HG02759 (cell line): ENCODE measurements around the gene SLC12A1.
A peak's percentile ranks its signal among the peaks of the same experiment; 100 is the strongest.
"Not testable (repeated sequence)": the region's sequence is repeated elsewhere in the genome, so short reads cannot be mapped to it uniquely, and the experiment has no call there.

ENCODE experiments used
- ATAC-seq: cut with Tn5 transposase; IDR thresholded peaks from one replicate; pipeline ENCODE4 v1.9.1; 2021; ENCODE audit warnings: mild to moderate bottlenecking, moderate library complexity; ENCODE audit not compliant: unreplicated experiment

SLC12A1 gene

DNA sequence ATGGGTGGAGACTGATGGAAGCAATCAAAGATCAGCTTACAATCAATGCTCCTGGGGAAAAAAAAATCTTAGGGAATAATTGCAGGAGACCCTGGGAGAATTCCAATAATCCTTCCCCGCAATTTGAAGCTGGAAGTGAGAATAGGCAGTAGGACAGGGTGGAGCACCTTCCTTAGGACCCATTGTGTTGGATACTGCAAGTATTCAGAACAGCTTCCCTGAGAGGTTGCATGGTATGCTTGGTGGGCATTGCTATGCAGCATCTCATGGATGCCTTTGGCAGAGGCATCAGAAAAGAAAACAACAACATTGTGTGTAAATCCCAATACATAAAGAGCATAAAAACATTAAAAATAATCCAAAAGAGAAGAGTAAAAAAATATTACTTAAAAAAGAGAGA is 100.5 kb downstream of the SLC12A1 start:
- ATAC-seq, result no peak

DNA sequence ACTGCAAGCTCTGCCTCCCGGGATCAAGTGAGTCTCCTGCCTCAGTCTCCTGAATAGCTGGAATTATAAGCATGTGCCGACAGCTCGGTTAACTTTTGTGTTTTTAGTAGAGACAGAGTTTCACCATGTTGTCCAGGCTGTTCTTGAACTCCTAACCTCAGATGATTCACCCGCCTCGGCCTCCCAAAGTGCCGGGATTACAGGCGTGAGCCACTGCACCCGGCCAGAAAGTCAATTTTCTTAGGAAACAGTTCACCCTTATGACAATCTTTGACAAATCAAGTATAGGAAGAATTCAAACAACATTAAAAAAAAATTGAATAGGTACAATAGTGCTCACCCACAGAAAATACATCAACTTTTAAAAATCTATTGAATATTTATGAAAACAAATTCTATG is 101.5 kb downstream of the SLC12A1 start:
- no peak for ATAC-seq

DNA sequence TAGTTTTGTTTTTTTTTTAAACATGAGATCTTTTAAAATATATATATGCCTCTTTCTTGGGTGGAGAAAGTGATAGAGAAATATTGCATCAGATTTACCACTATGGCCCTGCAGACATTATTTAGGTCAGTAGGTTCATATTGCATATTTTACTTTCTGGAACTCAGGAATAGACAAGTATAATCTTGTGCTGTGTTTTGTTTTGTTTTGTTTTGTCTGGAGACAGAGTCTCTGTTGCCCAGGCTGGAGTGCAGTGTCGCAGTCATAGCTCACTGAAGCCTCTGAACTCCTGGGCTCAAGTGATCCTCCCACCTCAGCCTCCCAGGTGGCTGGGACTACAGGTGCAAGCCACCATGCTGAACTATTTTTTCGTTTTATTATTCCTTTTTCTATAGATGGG is 103.6 kb downstream of the SLC12A1 start:
- no peak for ATAC-seq

DNA sequence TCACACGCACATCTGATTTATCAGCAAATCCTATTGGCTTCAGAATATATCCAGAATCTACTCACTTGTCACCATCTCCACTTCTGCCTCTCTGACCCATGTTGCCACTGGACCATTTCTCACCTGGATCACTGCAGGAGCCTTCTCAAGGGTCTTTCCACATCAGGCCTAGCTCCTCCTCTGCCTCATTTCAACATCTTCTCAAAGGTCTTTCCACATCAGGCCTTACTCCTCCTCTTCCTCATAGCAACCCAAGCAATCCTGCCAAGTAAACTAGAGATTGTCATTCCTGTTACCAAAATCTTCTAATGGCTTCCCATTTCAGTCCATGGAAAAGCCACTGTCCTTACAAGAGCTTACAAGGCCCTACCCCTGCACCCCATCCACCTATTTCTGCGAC is 107.1 kb downstream of the SLC12A1 start:
- no peak for ATAC-seq

DNA sequence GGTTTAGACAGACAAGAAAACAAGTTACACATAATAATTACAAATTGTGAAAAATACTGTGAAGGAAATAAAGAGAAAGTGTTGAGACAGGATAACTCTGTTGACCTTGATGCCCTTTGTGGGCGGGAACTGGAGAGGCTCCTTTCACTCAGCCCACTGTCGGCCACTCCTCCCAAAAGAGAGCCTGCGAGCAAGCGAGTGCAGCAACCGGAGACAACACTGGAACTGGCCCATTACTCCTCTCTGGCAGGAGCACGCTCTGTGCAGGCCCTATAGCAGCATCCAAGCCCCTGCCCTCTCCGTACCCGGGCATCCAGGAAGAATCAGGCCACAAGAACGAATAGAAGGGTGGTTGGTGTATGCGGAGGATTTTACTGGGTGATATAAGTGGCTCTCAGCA is 108.9 kb downstream of the SLC12A1 start:
- no peak for ATAC-seq

DNA sequence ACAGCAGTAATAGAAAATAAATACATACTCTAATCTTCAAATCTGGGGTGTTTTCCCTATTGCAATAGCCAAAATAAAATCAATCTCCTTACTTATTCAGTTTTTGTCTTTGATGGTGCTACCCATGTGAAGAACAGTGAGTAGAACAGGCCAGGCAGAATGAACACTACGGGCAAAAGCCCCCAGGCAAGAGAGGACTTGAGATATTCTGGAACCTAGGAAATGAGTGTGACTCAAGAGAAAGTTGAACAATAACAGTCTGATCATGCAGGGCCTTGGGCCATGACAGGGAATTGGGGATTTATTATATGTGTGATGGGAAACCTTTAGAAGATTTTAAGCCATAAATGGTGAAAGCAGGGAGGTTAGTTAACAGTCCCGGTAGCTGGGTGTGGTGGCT is 111.1 kb downstream of the SLC12A1 start:
- no peak for ATAC-seq

DNA sequence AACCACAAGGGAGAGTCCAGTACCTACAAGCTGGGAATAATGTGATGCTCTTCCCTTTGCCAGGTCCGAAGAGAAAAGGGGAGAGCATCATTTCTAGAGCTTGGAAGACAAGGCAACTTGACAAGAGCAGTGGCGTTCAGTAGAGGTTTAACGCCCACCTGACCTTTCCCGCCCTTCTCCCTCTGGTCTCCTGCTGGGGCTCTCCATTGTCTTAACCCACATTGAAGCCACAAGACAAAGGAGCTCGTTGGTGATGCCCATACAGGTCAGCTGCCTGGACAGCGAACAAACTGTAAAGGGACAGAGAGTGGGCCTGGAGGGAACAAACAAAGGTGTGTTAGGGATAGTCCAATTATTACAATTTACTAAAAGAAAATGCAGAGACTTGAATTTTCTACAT is 112.0 kb downstream of the SLC12A1 start:
- ATAC-seq, result no peak

DNA sequence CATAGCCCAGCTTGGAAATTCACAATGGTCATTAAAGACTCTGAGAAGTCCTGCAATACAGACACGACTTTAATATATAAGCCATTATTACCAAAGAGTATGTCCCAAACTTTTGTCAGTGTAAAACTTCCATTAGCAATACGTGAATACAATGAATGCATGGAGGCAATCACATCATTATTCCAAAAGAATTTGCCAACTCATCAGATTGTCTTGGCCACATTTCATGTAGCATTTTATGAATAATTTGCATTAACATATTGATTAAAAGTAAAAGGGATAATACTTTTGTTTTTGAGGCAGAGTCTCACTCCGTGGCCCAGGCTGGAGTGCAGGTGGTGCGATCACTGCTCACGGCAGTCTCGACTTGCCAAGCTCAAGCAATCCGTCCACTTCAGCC is 117.2 kb downstream of the SLC12A1 start:
- no peak for ATAC-seq

DNA sequence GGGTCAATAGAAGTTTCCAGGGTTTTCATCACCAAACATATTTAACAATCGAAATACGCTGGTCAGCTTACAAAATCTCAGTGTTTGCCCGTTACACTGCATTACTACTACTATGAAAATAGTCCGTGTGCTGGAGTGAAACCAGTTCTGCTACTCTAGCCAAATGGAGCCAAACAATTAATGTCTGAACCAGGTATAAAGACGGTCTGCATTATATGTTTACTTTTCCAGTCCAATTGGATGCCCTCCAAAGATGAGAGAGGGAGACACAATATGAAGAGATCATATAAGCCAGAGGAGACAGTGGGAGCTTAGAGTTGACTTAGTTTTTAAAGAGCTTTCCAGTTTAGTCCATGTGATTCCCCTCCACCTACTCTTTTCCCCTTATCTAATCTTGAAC is 118.8 kb downstream of the SLC12A1 start:
- ATAC-seq, result no peak

DNA sequence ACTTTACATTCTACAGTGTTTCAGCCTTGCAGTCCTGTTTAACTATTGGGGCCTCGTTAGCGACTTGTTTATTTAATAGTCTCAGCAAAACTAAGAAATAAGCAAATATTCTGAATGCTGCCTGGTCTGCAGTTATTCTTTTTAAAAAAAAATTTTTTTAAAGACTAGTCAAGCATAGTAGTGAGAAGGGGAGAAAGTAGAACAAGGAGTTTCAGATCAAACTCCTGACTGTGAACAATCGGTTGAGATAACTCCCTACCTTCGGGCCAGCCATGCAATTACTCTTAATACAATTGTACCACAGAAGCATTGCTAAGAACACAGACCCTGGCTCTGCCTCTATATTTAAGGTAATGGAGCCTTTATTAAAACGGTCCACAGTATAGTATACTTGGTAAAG is 119.3 kb downstream of the SLC12A1 start:
- no peak for ATAC-seq

DNA sequence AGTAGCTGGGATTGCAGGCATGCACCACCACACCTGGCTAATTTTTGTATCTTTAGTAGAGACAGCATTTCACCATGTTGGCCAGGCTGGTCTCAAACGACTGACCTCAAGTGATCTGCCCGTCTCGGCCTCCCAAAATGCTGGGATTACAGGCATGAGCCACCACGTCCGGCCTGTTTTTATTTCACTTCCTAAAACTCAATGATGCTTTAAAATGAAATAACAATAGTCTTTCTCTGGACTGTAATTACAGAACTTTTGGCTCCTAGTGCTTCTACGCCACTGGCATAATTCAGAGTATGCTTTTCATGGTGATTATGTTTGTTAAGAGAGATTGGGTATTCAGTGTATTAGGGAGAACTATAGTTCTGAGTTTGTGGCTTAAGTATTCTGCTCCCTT is 120.1 kb downstream of the SLC12A1 start:
- not testable (repeated sequence) for ATAC-seq

DNA sequence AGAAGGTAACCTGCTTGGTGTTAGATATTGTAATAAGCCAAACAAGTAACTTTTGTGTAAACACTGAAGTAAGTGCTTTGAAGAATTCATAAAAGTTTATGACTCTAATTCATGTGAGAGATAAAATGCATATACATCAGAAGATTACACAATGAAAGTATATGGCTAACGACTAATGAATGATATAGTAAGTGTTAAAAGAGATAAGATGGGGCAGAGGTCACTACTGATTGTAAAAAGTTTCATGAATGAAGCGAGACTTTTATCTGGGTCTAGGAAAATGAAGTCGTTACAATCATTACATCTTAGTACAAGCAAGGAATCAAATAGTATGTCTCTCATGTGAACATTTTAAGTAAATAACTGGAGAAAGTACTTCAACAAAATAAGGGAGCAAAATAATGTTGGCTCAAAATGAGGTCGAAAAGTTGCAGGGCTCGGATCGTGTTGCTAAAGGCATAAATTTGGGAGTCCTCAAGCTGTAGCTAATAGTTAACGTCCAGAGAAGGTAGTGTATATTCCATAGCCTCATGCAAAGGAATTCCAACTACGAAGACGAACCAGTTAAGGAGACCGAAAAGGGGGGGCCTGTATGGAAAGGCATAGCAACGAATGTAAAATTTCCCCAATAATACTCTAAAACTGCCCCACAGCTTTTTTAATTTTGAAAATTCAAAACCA is 124.1 kb downstream of the SLC12A1 start:
- no peak for ATAC-seq

DNA sequence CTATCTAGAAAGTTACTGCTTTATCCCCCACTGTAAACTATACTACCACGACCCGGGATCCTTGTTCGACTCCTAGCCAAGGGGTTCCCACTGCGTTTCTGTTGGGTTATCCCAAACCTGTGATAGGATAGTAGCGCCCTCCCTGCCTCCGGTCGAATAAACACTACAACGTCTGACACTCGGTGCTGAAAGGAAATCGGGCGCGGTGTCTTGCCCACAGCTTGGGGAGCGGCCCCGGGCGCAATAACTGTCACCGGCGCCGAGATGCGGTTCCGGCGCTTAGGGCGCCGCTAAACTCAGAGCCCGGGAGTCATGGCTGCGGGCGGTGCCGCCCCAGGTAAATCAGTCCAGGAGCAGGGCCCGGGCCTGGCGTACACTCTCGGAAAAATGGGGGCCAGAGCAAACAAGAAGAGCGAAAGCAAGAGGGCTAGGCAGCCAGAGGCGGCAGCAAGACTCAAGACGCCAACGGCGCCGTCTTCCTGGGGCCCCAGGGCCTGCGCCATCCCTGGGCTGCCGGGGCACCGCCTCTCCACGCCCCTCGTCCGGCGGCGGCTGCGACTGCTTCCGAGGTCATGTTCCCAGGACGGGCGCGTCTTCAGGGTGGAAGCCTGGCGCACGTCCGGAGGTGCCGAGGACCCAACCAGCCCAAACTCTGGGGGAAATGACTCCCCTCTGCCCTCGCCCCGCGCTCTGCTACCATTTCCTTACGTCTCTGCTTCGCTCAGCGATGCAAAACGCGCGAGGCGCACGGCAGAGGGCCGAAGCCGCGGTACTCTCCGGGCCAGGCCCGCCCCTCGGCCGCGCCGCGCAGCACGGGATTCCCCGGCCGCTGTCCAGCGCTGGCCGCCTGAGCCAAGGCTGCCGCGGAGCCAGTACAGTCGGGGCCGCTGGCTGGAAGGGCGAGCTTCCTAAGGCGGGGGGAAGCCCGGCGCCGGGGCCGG is 125.0 kb downstream of the SLC12A1 start, which contains the start of gene DUT:
DUT (plus strand) TSS at position 575 of the 941 bp plus-strand sequence; CDS start at position 662, 87 bp downstream.
- peak; percentile 86 for ATAC-seq

DNA sequence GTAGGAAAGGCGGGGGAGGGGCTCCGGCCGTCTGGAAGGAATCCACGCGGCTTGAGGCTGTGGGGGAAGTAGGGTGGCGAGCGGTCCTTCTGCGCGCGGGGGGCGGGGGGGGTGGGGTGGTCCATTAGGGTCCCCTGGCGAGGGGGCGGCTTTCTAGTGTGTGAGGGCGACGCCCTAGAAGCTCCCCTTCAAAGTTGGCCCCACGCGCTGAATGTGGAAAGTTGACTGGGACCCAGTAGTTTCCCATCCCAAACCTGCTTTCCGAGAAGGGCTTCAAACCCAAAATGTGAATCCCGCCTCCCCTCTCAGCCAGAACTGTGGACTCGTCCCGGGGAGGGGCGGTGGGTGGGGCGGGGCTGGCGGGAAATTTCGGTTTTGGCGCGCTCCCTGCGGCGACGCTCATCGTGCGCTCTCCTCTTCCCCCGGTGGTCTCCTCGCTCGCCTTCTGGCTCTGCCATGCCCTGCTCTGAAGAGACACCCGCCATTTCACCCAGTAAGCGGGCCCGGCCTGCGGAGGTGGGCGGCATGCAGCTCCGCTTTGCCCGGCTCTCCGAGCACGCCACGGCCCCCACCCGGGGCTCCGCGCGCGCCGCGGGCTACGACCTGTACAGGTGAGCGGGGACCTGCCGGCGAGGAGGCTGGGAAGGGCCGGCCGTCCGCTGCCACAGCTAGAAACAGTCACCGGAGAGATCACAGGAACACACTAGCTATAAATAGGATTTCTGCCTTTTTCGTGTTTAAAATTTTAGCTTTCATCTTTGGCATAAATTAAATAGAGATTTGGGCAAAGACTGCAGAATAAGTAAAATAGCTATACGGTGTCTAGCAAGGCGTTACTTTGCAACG is 125.9 kb downstream of the SLC12A1 start:
- peak; percentile 53 for ATAC-seq

DNA sequence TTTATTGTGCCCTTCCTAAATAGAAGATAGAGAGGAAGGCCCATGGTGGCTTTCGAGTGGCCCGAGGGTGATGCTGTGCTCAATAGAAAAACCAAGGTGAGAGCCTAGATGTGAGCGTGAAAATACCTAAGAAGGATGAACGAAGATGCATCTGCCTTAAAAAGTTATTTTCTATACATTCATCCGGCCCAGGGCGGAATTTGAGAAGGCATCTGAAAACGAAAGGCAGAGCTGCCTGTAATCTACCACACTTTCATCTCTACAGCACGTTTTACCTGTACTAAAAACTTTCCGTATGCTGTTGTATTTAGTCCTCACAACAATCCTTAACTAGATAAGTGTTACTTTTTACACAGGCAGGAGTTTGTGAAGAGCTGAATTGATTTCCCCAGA is 126.5 kb downstream of the SLC12A1 start:
- no peak for ATAC-seq

DNA sequence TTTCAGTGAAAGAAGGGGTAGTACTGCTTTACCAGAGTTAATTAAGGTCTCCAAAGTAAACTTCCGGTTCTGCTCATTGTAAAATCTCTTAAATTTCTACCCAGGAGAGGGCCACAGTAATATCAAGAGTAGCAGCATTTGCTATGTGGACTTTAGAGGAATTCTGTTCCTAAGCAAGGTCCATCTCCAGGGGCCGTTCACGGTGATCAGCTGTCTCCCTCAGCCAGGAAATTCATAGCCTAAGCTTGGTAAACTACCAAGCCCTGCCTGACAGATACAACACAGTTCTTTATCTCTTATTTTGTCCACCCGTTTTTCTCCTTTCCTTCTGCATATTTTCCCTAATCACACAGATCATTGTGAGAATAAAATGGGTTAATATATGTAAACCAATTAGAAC is 127.4 kb downstream of the SLC12A1 start:
- ATAC-seq, result no peak

DNA sequence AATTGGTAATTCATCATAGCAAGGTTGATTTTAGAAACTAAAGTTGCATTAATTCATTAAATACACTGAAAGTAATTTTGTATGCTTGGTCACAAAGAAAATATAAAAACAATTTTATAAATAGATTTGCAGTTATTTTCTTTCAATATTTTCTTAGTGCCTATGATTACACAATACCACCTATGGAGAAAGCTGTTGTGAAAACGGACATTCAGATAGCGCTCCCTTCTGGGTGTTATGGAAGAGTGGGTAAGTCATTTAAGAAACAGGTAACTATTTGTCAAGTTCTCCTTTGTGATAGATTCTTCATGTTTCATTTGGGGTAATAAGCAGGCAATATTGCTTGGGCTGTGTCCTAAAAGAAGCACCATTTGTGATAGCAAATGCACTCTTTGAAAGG is 128.2 kb downstream of the SLC12A1 start:
- ATAC-seq, result no peak

DNA sequence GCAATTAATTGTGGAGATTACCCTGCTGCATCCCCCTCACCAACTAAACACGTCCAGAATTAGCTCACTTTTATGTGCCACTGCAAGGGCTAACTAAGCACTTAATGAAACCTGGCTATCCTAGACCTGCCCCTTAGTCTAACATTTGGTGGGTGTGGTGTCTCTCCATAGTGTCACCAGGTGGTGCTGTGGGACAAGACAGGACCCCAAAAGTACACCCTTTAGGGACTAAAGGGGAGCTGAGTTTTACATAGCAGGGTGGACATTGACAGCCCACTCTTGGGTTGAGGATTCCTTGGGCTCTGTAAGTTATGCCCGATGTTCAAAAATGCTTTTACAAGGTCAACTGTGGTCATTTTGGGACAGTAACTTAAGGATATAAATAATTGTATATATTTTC is 130.8 kb downstream of the SLC12A1 start:
- peak; percentile 32 for ATAC-seq

DNA sequence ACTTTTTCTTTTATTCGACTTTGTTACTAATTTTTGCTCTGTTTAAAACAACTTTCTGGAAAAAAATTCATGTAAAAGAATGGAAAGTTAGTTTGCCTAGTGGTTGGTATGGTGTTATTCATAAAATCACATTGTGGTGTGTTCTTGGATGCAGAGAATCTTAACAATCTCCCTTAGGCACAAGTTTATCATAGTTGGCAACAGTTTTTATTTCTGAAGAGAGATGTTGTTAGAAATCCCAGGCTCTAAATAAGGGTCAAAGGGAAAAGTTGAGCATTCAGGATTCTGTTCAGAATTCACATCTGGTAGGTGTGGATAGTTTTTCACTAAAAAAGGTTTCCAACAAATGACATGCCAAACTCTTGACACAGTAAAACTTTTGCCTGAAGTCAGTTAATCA is 131.5 kb downstream of the SLC12A1 start:
- no peak for ATAC-seq

DNA sequence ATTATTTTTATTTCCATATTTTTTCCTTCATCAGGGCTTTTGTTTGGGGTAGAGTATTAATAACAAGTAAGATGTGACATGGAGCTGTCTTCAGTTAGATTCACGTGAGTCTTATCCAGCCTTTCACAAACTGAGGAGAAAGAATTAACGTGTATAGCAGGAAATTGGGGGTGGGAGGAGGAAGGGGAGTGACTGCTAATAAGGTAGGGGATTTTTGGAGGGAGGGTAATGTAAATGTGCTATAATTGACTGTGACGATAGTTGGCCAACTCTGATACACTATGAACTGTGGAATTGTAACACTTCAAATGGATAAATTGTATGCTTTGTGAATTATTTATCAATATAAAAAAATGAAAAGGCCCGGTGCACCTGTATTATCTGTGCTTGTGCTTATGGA is 134.0 kb downstream of the SLC12A1 start:
- ATAC-seq, result no peak

DNA sequence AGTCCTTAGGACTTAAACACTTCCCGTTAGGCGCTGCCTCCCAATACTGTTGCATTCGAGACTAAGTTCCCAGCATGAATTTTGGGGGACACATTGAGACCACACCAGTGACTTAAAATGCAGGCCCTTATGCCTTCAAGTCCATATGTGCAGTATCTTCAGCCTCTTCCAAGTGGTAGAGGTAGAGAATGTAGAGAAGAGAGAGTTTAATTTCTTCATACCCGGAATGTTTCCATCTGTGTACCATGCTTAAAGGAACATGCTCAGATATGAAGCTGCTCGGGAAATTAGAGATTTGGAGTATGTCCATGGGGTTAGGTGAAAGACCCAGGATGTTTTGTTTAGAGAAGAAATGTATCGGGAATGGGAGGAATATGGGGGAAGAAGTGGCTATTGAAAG is 137.8 kb downstream of the SLC12A1 start:
- ATAC-seq, result no peak
